ENCODE data around the gene RARRES1. TPM values are rescaled to one million over a fixed set of nuclear protein-coding genes. Genes with fewer than 3 reads are reported as not detected.

The RARRES1 gene
- polyA plus RNA-seq, 1 donor = 111 TPM

DNA sequence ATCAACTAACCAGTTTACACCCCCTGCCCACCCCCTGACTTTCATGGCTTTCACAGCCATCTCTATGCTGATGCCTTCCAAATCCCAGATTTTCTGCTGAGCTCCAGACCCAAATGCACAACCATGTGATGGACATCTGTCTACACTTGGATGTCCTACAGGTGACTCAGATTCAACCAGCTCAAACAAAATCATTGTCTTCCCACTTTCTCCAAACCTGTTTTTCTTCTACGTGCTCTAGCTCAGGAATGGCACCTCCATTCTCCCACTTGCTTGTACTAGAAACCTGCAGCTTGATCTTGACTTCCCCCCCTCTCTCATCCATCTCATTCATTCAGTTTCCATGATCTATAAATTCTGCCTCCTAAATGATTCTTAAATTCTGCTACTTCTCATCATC, 34.1 kb upstream of the RARRES1 start:
- DNase-seq = no peak
- H3K27ac ChIP-seq (ENCODE audit: low read length) = no peak overlapping the region
- H3K36me3 ChIP-seq (ENCODE audit: control insufficient read depth, insufficient read depth, low read length) = no peaks in the 10 kb centered on the region
- WGBS (ENCODE audit: insufficient coverage, low lambda C conversion rate) = 100% methylated on average over 1 of the region's 1 CpG
- H3K4me1 ChIP-seq (ENCODE audit: control insufficient read depth, insufficient read depth, low read length) = peaks cover 19% of the 10 kb centered on the region
- H3K27me3 ChIP-seq (ENCODE audit: control insufficient read depth, insufficient read depth, low read length) = no peaks in the 10 kb centered on the region
- H3K4me3 ChIP-seq (ENCODE audit: low read length) = no peak overlapping the region
- no peaks in the 10 kb centered on the region for H3K9me3 ChIP-seq (ENCODE audit: control insufficient read depth, low read depth, low read length)

DNA sequence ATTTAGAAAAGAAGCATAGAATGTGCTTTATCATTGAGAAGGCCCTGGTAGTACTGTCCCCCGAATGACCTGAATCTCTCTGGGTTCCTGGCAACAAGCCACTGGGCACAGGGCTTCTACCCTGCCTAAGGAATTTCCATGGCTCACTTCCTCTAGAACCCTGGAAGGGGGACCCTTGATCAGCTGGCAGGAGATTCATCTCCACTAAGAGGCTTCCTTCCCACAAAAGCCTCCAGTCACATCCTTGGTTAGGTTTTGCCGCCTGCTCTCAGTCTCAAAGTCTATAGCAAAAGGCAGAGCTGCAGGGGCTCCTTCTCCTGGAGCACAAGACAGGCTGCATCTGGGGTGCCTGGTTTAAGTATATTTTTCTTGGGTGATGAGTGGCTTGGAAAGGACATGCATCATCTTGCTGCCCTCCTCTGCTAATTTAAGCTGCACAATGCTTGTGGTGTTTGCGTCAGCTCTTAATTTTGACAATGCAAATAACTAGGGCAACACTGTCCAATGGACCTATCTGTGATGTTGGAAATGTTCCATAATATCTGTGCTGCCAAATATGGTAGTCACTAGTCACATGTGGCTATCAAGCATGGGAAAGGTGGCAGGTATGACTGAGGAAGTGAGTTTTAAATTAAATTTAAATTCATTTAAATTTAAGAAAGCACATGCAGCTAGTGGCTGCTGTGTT, 33.4 kb upstream of the RARRES1 start:
- peaks cover 19% of the 10 kb centered on the region for H3K4me1 ChIP-seq (ENCODE audit: control insufficient read depth, insufficient read depth, low read length)
- DNase-seq = no peak
- H3K4me3 ChIP-seq (ENCODE audit: low read length) = no peak overlapping the region
- no peaks in the 10 kb centered on the region for H3K9me3 ChIP-seq (ENCODE audit: control insufficient read depth, low read depth, low read length)
- whole genome bisulfite sequencing (ENCODE audit: insufficient coverage, low lambda C conversion rate) = no CpG with 5 or more reads among the region's 3 CpGs
- no peaks in the 10 kb centered on the region for H3K27me3 ChIP-seq (ENCODE audit: control insufficient read depth, insufficient read depth, low read length)
- H3K27ac ChIP-seq (ENCODE audit: low read length) = no peak overlapping the region
- H3K36me3 ChIP-seq (ENCODE audit: control insufficient read depth, insufficient read depth, low read length) = peaks cover under 1% of the 10 kb centered on the region

DNA sequence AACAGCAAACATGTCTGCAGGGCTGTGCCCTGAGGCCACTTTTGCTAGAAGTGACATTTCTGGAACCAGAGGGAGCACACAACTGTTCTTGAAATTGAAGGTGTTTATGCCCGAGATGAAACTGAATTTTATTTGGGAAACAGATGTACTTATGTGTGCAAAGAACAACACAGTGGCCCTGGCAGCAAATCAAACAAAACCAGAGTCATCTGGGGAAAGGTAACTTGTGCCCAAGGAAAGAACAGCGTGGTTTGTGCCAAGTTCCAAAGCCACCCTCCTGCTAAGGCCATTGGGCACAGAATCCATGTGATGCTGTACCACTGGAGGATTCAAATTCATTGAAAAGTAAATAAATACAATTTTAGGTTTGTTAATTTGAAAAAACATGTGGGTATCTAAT, 31.2 kb upstream of the RARRES1 start:
- H3K4me1 ChIP-seq (ENCODE audit: control insufficient read depth, insufficient read depth, low read length) = peaks cover 8% of the 10 kb centered on the region
- peaks cover 4% of the 10 kb centered on the region for H3K36me3 ChIP-seq (ENCODE audit: control insufficient read depth, insufficient read depth, low read length)
- no peak for DNase-seq
- no peak overlapping the region for H3K4me3 ChIP-seq (ENCODE audit: low read length)
- H3K9me3 ChIP-seq (ENCODE audit: control insufficient read depth, low read depth, low read length) = no peaks in the 10 kb centered on the region
- no peaks in the 10 kb centered on the region for H3K27me3 ChIP-seq (ENCODE audit: control insufficient read depth, insufficient read depth, low read length)
- no peak overlapping the region for H3K27ac ChIP-seq (ENCODE audit: low read length)
- WGBS (ENCODE audit: insufficient coverage, low lambda C conversion rate) = no CpG with 5 or more reads among the region's 2 CpGs

DNA sequence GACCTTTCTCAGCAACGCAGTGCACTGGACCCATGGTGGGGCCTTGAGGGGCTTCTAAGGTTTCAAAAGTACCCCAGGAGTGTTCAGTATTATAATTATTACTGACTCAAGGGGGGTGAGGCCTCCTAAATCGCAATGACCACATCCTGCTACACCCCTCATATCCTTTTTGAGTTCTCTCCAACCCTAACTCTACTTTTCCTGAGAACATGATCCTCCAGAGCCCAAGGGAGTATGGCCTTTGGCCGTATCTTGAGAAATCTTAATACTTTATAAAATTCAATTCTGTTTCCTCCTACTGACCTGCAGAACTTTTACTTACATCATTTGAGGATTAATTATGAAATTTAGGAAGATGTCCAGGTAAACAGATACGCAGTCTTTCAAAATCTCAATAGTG, 30.4 kb upstream of the RARRES1 start:
- no peak overlapping the region for H3K27ac ChIP-seq (ENCODE audit: low read length)
- 40% methylated on average over 1 of the region's 4 CpGs for WGBS (ENCODE audit: insufficient coverage, low lambda C conversion rate)
- H3K36me3 ChIP-seq (ENCODE audit: control insufficient read depth, insufficient read depth, low read length) = peaks cover 4% of the 10 kb centered on the region
- H3K4me1 ChIP-seq (ENCODE audit: control insufficient read depth, insufficient read depth, low read length) = peaks cover under 1% of the 10 kb centered on the region
- H3K27me3 ChIP-seq (ENCODE audit: control insufficient read depth, insufficient read depth, low read length) = no peaks in the 10 kb centered on the region
- no peak for DNase-seq
- no peaks in the 10 kb centered on the region for H3K9me3 ChIP-seq (ENCODE audit: control insufficient read depth, low read depth, low read length)
- H3K4me3 ChIP-seq (ENCODE audit: low read length) = no peak overlapping the region

DNA sequence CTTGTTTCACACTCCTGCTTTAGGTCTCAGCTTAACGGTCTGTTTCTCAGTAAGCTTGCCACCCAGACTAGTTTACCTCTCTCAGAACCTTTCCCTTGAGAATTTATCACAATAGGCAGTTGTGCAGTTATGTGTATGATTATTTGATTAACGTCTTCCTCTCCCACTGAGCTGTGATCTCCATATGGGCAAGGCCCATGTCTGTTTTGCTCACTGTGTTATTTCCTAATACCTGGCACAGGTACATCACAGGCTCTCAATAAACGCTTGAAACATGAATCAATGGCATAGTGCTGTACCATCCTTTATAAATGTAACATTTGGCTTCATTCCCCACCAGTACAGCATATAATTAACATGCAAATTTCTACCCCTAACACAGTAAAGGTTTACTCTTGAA, 29.1 kb upstream of the RARRES1 start:
- H3K9me3 ChIP-seq (ENCODE audit: control insufficient read depth, low read depth, low read length) = no peaks in the 10 kb centered on the region
- no CpG with 5 or more reads among the region's 3 CpGs for WGBS (ENCODE audit: insufficient coverage, low lambda C conversion rate)
- no peak overlapping the region for H3K4me3 ChIP-seq (ENCODE audit: low read length)
- no peak overlapping the region for H3K27ac ChIP-seq (ENCODE audit: low read length)
- H3K4me1 ChIP-seq (ENCODE audit: control insufficient read depth, insufficient read depth, low read length) = no peaks in the 10 kb centered on the region
- H3K27me3 ChIP-seq (ENCODE audit: control insufficient read depth, insufficient read depth, low read length) = no peaks in the 10 kb centered on the region
- H3K36me3 ChIP-seq (ENCODE audit: control insufficient read depth, insufficient read depth, low read length) = peaks cover 4% of the 10 kb centered on the region
- no peak for DNase-seq

DNA sequence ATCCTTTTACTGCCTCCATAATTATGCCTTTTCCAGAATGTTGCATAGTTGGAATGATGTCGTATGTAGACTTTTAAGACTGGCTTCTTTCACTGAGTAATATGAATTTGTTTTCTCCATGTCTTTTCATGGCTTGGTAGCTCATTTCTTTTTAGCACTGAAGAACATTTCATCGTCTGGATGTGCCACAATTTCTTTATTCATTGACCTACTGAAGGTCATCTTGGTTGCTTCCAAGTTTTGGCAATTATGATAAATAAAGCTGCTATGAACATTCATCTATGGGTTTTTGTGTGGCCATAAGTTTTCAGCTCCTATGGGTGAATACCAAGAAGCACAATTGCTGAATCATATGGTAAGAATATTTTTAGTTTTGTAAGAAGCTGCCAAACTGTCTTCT, 23.2 kb upstream of the RARRES1 start:
- 100% methylated on average over 1 of the region's 2 CpGs for WGBS (ENCODE audit: insufficient coverage, low lambda C conversion rate)
- DNase-seq = no peak
- H3K36me3 ChIP-seq (ENCODE audit: control insufficient read depth, insufficient read depth, low read length) = peaks cover 4% of the 10 kb centered on the region
- no peak overlapping the region for H3K27ac ChIP-seq (ENCODE audit: low read length)
- H3K27me3 ChIP-seq (ENCODE audit: control insufficient read depth, insufficient read depth, low read length) = no peaks in the 10 kb centered on the region
- H3K9me3 ChIP-seq (ENCODE audit: control insufficient read depth, low read depth, low read length) = no peaks in the 10 kb centered on the region
- no peaks in the 10 kb centered on the region for H3K4me1 ChIP-seq (ENCODE audit: control insufficient read depth, insufficient read depth, low read length)
- no peak overlapping the region for H3K4me3 ChIP-seq (ENCODE audit: low read length)

DNA sequence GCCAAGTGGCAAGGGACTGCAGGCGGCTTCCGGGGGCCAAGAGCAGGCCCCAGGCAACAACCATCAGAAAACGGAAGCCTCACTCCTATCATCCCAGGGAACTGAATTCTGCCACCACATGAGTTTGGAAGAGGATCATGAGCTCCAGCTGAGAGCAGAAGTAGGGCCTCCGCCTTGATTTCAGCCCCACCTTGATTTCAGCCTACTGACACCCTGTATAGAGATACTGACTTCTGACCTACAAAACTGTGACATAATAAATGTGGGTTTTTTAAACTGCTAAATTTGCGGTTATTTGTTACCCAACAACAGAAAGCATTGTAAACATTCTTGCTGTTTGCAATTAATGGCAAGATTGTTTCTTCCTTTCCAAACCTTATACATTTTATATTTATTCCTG, 21.6 kb upstream of the RARRES1 start:
- H3K9me3 ChIP-seq (ENCODE audit: control insufficient read depth, low read depth, low read length) = no peaks in the 10 kb centered on the region
- WGBS (ENCODE audit: insufficient coverage, low lambda C conversion rate) = 100% methylated on average over 1 of the region's 5 CpGs
- H3K36me3 ChIP-seq (ENCODE audit: control insufficient read depth, insufficient read depth, low read length) = peaks cover 13% of the 10 kb centered on the region
- no peak overlapping the region for H3K27ac ChIP-seq (ENCODE audit: low read length)
- no peak for DNase-seq
- H3K27me3 ChIP-seq (ENCODE audit: control insufficient read depth, insufficient read depth, low read length) = no peaks in the 10 kb centered on the region
- H3K4me1 ChIP-seq (ENCODE audit: control insufficient read depth, insufficient read depth, low read length) = no peaks in the 10 kb centered on the region
- H3K4me3 ChIP-seq (ENCODE audit: low read length) = no peak overlapping the region

DNA sequence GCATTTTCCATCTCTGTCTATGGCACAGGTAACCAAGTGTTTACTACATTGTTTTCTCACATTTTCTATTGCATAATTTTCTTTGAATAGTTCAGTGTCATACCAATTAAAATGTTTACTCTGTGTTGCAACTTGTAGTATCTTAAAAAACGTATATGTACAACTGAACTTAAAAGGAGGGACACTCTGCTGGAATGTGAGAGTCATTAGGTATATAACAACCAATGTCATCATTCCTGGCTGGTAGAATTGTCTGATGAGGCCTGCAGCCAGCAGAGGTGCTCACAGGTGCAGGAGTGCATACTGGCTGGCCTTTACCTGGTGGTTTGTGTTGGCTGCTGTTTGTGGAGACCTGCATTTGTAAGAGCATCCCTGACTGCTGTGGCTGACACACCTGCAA, 19.1 kb upstream of the RARRES1 start:
- H3K9me3 ChIP-seq (ENCODE audit: control insufficient read depth, low read depth, low read length) = no peaks in the 10 kb centered on the region
- no CpG with 5 or more reads among the region's 1 CpG for WGBS (ENCODE audit: insufficient coverage, low lambda C conversion rate)
- H3K4me1 ChIP-seq (ENCODE audit: control insufficient read depth, insufficient read depth, low read length) = no peaks in the 10 kb centered on the region
- H3K36me3 ChIP-seq (ENCODE audit: control insufficient read depth, insufficient read depth, low read length) = peaks cover 34% of the 10 kb centered on the region
- H3K4me3 ChIP-seq (ENCODE audit: low read length) = no peak overlapping the region
- H3K27me3 ChIP-seq (ENCODE audit: control insufficient read depth, insufficient read depth, low read length) = no peaks in the 10 kb centered on the region
- H3K27ac ChIP-seq (ENCODE audit: low read length) = no peak overlapping the region
- DNase-seq = no peak

DNA sequence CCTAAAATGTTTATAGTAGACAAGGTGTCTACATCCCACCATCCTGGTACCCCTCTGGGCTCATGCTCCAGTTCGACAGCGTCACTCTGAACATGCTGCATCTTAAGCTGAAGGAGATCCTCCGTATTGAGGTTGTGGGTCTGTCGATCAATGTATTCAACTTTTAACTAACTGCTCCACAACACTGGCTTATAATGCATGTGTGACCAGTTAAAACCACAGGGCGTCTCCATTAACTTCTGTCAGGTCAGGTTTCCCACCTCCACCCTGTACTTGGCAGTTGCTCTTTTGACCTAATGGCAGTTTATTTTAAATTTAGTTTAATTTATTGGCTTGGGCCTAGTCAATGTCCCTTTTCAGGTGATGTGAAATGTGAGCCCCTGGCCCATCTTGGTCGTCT, 17.8 kb upstream of the RARRES1 start:
- no peak overlapping the region for H3K4me3 ChIP-seq (ENCODE audit: low read length)
- WGBS (ENCODE audit: insufficient coverage, low lambda C conversion rate) = 100% methylated on average over 1 of the region's 6 CpGs
- no peak overlapping the region for H3K27ac ChIP-seq (ENCODE audit: low read length)
- H3K9me3 ChIP-seq (ENCODE audit: control insufficient read depth, low read depth, low read length) = no peaks in the 10 kb centered on the region
- DNase-seq = no peak
- peaks cover 40% of the 10 kb centered on the region for H3K36me3 ChIP-seq (ENCODE audit: control insufficient read depth, insufficient read depth, low read length)
- no peaks in the 10 kb centered on the region for H3K4me1 ChIP-seq (ENCODE audit: control insufficient read depth, insufficient read depth, low read length)
- H3K27me3 ChIP-seq (ENCODE audit: control insufficient read depth, insufficient read depth, low read length) = no peaks in the 10 kb centered on the region

DNA sequence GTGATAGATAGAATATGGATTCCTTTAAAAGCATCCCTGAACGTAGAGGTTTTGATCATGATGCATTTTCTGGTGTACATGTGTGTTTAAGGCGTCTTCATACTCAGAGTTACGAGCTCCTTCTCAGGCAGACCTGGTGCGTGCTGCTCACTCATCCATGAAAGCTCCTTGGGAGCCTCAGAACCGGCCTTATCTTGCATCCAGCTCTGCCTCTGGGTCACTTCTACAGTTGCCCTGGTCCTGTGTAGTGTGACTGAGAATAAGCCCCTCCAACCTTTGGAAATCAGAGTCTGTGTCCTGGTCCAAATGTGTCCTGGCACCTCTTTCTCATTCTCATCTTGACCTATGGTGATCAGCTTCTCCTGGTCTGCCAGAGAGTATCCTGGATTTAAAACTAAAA, 17.3 kb upstream of the RARRES1 start:
- Histone ChIP-seq H3K36me3 (ENCODE audit: control insufficient read depth, insufficient read depth, low read length) (peaks cover 41% of the 10 kb centered on the region), H3K4me1 (ENCODE audit: control insufficient read depth, insufficient read depth, low read length) (no peaks in the 10 kb centered on the region), H3K27me3 (ENCODE audit: control insufficient read depth, insufficient read depth, low read length) (no peaks in the 10 kb centered on the region), H3K27ac (ENCODE audit: low read length) (no peak overlapping the region), H3K4me3 (ENCODE audit: low read length) (no peak overlapping the region), H3K9me3 (ENCODE audit: control insufficient read depth, low read depth, low read length) (no peaks in the 10 kb centered on the region)
- WGBS (ENCODE audit: insufficient coverage, low lambda C conversion rate) = no CpG with 5 or more reads among the region's 5 CpGs
- DNase-seq = no peak

DNA sequence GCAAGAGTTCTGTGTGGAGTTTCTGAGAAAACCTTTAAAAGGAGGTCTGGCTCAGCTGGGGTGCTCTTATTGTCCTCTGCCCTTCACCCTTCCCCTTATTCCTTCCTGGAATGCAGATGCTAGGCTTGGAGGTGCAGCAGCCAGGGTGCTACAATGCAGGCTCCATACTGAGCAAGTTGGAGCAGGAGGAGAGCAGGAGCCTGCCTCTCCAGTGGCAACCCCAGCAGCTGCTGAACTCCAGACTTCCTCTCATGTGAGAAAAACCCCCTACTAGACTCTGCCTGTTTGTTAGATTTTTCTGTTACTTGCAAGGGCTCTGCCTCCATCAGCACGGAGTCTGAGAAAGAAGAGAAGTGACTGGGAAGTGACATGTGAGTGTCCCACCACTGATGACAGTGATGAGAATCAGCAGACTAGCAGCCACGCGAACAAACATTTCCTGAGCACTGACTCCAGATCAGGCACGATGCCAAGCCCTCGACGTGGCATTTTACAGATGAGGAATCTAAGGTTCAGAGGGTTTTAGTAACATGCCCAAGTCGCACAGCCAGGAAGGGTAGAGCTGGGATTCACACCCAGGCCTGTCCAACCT, 16.1 kb upstream of the RARRES1 start:
- no peak overlapping the region for H3K27ac ChIP-seq (ENCODE audit: low read length)
- no peak overlapping the region for H3K4me3 ChIP-seq (ENCODE audit: low read length)
- DNase-seq = no peak
- peaks cover 43% of the 10 kb centered on the region for H3K36me3 ChIP-seq (ENCODE audit: control insufficient read depth, insufficient read depth, low read length)
- H3K27me3 ChIP-seq (ENCODE audit: control insufficient read depth, insufficient read depth, low read length) = no peaks in the 10 kb centered on the region
- no CpG with 5 or more reads among the region's 7 CpGs for WGBS (ENCODE audit: insufficient coverage, low lambda C conversion rate)
- H3K9me3 ChIP-seq (ENCODE audit: control insufficient read depth, low read depth, low read length) = no peaks in the 10 kb centered on the region
- H3K4me1 ChIP-seq (ENCODE audit: control insufficient read depth, insufficient read depth, low read length) = no peaks in the 10 kb centered on the region
